PFSK-1 (cell line): ENCODE data around the gene TMEM132D.

Experiments
- FOXP2 ChIP-seq: optimal IDR thresholded peaks from 2 replicates; pipeline ENCODE3; 2011; ENCODE audit warnings: borderline replicate concordance, control low read depth, inconsistent platforms; ENCODE audit not compliant: insufficient read depth; ENCODE audit errors: extremely low read length, extremely low read depth
- POLR2AphosphoS5 ChIP-seq: IDR thresholded peaks from 2 replicates; pipeline ENCODE4 v1.6.1; 2012; ENCODE audit warnings: low read depth, mild to moderate bottlenecking, control low read depth, low read length, moderate library complexity
- SIN3A ChIP-seq: IDR thresholded peaks from 2 replicates; pipeline ENCODE4 v1.6.1; 2012; ENCODE audit warnings: mild to moderate bottlenecking, low read length, moderate library complexity, borderline replicate concordance; ENCODE audit not compliant: insufficient read depth
- TAF1 ChIP-seq: IDR thresholded peaks from 2 replicates; pipeline ENCODE4 v1.6.1; 2012; ENCODE audit warnings: low read length, control low read depth, borderline replicate concordance; ENCODE audit not compliant: insufficient read depth
- TF ChIP-seq, protein P1 (sequence below), 2 experiments: IDR thresholded peaks; 2 replicates each; pipeline versions ENCODE4 v1.6.1 to v1.8.0; 2011 to 2012; ENCODE audit warnings: low read depth in 2 of 2, low read length in 2 of 2, control low read depth in 1 of 2, inconsistent platforms in 1 of 2, mild to moderate bottlenecking in 1 of 2, moderate library complexity in 1 of 2; ENCODE audit not compliant: insufficient read depth in 1 of 2

TMEM132D gene

DNA sequence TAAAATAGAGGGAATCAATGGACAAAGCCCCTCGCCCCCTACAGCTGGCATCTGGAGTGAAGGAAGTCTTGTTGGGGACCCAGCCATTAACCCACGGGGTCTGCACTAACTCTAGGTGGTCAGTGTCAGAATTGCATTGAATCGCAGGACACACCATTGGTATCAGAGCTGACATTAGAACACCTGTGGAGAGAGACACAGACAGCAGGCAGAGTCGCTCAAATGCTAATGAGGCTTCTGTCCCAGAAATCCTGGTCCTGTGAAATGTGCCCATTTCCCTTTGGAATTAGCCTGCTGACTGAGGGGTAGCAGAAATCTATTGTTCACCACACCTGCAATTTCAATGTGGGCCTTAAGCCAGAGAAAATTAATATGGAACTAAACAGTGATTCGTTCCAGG lies 33.0 kb downstream of the TMEM132D start:
- TF ChIP-seq SIN3A (no peak), POLR2AphosphoS5 (no peak)
- TF ChIP-seq, protein P1, sequence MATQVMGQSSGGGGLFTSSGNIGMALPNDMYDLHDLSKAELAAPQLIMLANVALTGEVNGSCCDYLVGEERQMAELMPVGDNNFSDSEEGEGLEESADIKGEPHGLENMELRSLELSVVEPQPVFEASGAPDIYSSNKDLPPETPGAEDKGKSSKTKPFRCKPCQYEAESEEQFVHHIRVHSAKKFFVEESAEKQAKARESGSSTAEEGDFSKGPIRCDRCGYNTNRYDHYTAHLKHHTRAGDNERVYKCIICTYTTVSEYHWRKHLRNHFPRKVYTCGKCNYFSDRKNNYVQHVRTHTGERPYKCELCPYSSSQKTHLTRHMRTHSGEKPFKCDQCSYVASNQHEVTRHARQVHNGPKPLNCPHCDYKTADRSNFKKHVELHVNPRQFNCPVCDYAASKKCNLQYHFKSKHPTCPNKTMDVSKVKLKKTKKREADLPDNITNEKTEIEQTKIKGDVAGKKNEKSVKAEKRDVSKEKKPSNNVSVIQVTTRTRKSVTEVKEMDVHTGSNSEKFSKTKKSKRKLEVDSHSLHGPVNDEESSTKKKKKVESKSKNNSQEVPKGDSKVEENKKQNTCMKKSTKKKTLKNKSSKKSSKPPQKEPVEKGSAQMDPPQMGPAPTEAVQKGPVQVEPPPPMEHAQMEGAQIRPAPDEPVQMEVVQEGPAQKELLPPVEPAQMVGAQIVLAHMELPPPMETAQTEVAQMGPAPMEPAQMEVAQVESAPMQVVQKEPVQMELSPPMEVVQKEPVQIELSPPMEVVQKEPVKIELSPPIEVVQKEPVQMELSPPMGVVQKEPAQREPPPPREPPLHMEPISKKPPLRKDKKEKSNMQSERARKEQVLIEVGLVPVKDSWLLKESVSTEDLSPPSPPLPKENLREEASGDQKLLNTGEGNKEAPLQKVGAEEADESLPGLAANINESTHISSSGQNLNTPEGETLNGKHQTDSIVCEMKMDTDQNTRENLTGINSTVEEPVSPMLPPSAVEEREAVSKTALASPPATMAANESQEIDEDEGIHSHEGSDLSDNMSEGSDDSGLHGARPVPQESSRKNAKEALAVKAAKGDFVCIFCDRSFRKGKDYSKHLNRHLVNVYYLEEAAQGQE (IDR thresholded peaks at IDR 0.05; ENCODE audit: insufficient read depth in 1 of 2, low read depth in 2 of 2, low read length in 2 of 2), result no peak

DNA sequence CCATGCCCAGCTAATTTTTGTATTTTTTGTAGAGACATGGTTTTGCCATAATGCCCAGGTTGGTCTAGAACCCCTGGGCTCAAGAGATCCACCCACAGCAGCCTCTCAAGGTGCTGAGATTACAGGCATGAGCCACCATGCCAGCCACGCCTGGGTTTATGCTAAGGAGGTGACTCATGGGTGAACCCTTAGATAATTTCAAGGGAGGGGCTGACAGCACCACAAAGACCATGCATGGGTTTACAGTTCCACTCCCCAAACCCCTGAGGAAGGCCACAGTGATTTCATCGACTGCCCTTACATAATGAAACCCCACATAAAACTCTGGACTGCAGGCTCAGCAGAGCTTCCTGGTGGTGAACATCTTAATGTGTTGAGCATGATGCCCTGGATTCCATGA lies 33.7 kb downstream of the TMEM132D start:
- TF ChIP-seq SIN3A (no peak), POLR2AphosphoS5 (no peak), TAF1 (no peak), FOXP2 (no peak)
- TF ChIP-seq, protein P1 (IDR thresholded peaks at IDR 0.05; ENCODE audit: insufficient read depth in 1 of 2, low read depth in 2 of 2, low read length in 2 of 2), result no peak

DNA sequence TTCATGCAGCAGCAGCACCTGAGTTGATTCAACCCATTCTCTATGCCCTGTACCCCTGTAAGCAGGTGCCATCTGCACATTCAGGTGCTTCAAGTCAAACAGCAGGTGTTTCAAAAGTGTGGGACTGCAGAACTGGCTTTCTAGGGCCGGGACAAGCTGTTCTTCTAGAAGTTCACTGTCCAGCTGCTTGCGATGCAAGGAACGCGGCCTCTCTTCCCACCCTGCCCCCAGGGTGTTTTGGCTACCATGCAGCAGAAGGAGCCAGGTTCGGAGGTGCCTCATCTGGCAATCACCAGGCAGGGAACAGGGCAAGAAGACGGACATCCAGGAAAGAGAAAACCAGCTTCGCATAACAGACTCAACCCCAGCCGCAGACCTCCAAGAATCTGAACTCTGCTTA lies 35.2 kb downstream of the TMEM132D start:
- TF ChIP-seq SIN3A (no peak), POLR2AphosphoS5 (no peak), TAF1 (no peak), FOXP2 (no peak)
- TF ChIP-seq, protein P1 (IDR thresholded peaks at IDR 0.05; ENCODE audit: insufficient read depth in 1 of 2, low read depth in 2 of 2, low read length in 2 of 2), result no peak

DNA sequence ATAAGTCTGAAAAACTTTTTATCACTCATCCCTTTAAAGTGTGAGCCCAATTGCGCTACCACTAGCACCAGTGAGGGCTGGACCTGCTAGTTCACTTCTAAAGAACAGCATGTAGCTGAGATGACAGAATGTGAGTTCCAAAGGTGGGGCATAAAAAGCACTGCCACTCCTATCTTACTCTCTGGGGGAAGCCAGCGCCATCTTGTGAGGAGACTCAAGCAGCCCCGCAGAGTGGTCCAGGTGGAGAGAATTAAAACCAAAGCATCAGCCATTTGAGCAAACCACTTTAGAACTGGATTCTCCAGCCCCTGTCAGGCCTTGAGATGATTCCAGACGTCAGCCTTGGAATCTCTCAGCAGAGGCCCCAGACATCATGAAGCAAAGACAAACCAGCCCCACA lies 39.9 kb downstream of the TMEM132D start:
- TF ChIP-seq POLR2AphosphoS5 (no peak), TAF1 (no peak), SIN3A (no peak), FOXP2 (no peak)
- TF ChIP-seq, protein P1 (IDR thresholded peaks at IDR 0.05; ENCODE audit: insufficient read depth in 1 of 2, low read depth in 2 of 2, low read length in 2 of 2), result no peak

DNA sequence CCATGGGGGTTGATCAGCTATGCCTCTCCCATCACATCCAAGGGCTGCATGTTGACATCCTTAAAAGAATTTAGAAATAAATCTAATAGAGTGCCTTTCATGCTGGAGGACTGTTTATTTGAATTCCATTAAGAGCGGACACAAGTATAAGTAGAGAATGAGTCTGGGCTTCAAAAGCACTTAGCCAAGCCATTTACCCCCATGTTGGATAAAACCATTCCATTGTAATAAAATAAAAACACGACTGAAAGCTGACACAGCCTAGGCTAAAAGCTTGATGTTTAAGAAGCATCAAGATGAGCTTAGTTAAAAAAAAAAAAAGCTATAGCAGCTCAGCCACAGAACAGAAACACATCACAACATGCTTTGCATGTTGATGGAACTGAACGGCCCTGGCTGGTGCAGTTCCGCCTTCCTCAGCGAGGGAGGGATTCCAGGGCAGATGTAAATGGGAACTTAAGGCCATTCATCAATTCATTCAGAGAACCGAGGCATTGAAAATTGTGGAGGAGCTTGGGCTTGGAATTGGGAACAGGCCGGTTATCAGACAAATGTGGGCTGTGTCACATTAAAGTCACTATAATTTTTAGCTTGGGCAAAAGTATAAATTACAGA lies 41.2 kb downstream of the TMEM132D start:
- TF ChIP-seq SIN3A, result no peak
- no peak for TF ChIP-seq FOXP2
- TF ChIP-seq, protein P1 (IDR thresholded peaks at IDR 0.05; ENCODE audit: insufficient read depth in 1 of 2, low read depth in 2 of 2, low read length in 2 of 2), result no peak
